Loucy (cell line): ENCODE data around the gene CMTR1.

Experiments
- CTCF ChIP-seq: fragments of 200-600 bp; sonication (generic); conservative IDR thresholded peaks from 2 replicates; pipeline ENCODE4 v1.5.1; 2014; ENCODE audit warnings: mild to moderate bottlenecking, antibody characterized with exemption, low read length
- EZH2phosphoT487 ChIP-seq: fragments of 200-600 bp; IDR thresholded peaks from 2 replicates; pipeline ENCODE4 v1.6.1; 2018; ENCODE audit warnings: antibody characterized with exemption, mild to moderate bottlenecking, moderate library complexity, borderline replicate concordance

GRCh38 chr6:37511201-37511600, 78.2 kb downstream of the CMTR1 start:
- TF ChIP-seq CTCF (no peak), EZH2phosphoT487 (no peak)
